Esophagus squamous epithelium (tissue), 5 donors: ENCODE results near the gene AK3. TPM values are rescaled to one million over a fixed set of nuclear protein-coding genes. Genes with fewer than 3 reads are reported as not detected.
A peak's percentile ranks its signal among the peaks of the same experiment; 100 is the strongest.
"Not testable (repeated sequence)": the region's sequence is repeated elsewhere in the genome, so short reads cannot be mapped to it uniquely, and the experiment has no call there.

ENCODE experiments used
- DNase-seq: peaks from one replicate; lab custom pipeline; 2025; lab: John Stamatoyannopoulos, UW
- H3K27ac ChIP-seq, 4 donors: fragments of 200-600 bp; sonication (generic); one replicate each; pipeline ENCODE4 v1.5.1; 2016 to 2019; ENCODE audit warnings: mild to moderate bottlenecking in 1 of 4
- H3K27me3 ChIP-seq, 4 donors: fragments of 200-600 bp; sonication (generic); 1 replicate in 3 of 4; 2 replicates in 1 of 4; pipeline versions ENCODE4 v1.5.1 to v1.6.0; 2017 to 2021; ENCODE audit warnings: antibody characterized with exemption in 1 of 4
- H3K36me3 ChIP-seq, 3 donors: fragments of 200-600 bp; sonication (generic); one replicate each; pipeline ENCODE4 v1.5.1; 2016 to 2019
- H3K4me1 ChIP-seq, 3 donors: fragments of 200-600 bp; sonication (generic); one replicate each; pipeline ENCODE4 v1.5.1; 2017 to 2019
- H3K4me3 ChIP-seq, 4 donors: fragments of 200-600 bp; sonication (generic); 1 replicate in 3 of 4; 2 replicates in 1 of 4; pipeline ENCODE4 v1.5.1; 2016 to 2019; ENCODE audit warnings: mild to moderate bottlenecking in 2 of 4, moderate library complexity in 1 of 4
- H3K9me3 ChIP-seq, 3 donors: fragments of 200-600 bp; sonication (generic); one replicate each; pipeline ENCODE4 v1.5.1; 2016 to 2019
- POLR2A ChIP-seq, 4 donors: fragments of 450-650 bp; IDR thresholded peaks; one replicate each; pipeline ENCODE4 v1.6.1; 2017; ENCODE audit warnings: antibody characterized with exemption in 4 of 4, mild to moderate bottlenecking in 4 of 4, moderate library complexity in 3 of 4
- WGBS, 2 donors: methylation state at CpG; one replicate each; pipeline ENCODE4 v1.1.5; 2018; 5-methylcytosine and 5-hydroxymethylcytosine counted together
- intact Hi-C: fragments of 100-400 bp; cut with DNase I; formaldehyde crosslinking; loops from one replicate; pipeline ENCODE4 v1.15.0; 2022
- total RNA-seq, 4 donors: library from RNA; depleted of rRNA; stranded (reverse); fragments of >200 nt; gene quantifications; one replicate each; pipeline ENCODE4 v1.1.0, GENCODE V29; 2016
- TF ChIP-seq, protein P1 (sequence below), 6 experiments: fragments of 450-650 bp in 4 of 6; fragments of 200-600 bp in 2 of 6; sonication (generic) in 2 of 6; IDR thresholded peaks; one replicate each; pipeline ENCODE4 v1.5.1; 2016 to 2019; ENCODE audit warnings: antibody characterized with exemption in 6 of 6, mild to moderate bottlenecking in 4 of 6, moderate library complexity in 4 of 6
- donor health status: DM: yes; HTN: yes; CAD: no.

AK3 gene
- total RNA-seq, 4 donors from 2014 or later, result 47.8 to 104 (median 81.2) TPM

DNA sequence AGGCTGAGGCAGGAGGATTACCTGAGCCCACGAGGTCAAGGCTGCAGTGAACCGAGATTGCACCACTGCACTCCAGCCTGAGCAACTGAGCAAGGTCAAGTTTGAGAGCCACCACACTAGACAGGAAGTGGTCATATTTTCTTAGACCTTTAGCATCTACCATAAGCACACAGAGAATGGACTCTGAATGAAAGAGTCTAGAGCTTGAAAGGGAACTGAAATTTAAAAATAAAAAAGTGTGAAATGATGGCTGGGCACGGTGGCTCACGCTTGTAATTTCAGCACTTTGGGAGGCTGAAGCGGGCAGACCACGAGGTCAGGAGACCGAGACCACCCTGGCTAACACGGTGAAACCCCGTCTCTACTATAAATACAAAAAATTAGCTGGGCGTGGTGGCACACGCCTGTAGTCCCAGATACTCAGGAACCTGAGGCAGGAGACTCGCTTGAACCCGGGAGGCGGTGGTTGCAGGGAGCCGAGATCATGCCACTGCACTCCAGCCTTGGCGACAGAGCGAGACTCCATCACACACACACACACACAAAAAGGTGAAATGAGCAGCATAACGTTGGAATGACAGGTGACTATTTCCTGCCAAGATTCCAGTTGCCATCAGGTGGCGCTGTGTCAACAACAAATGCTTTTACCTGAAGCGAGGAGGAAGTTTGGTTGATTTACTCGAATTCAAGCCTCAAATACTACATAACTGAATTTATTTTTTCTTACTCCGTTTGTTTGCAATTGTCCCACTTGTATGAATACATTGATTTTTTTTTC is 21.3 kb upstream of the AK3 start:
- intact Hi-C loops, result no loop called here
- no peak for DNase-seq
- peak overlapping the region; percentile 7 to 78 (median 58) for H3K27ac ChIP-seq
- H3K36me3 ChIP-seq, result no peaks in the 10 kb centered on the region
- H3K4me3 ChIP-seq, result peak overlapping the region in 3 of 4 donors; percentile 8 to 52 (median 31)
- H3K4me1 ChIP-seq, result peaks cover 8 to 13% (median 13%) of the 10 kb centered on the region in 3 donors
- WGBS, 2 donors, result 15 to 26% methylated on average over 20 to 21 of the region's 22 CpGs
- H3K27me3 ChIP-seq, result peaks cover 0 to 11% (median 0%) of the 10 kb centered on the region in 4 donors
- no peak for TF ChIP-seq POLR2A (IDR thresholded peaks at IDR 0.05)
- TF ChIP-seq, protein P1, sequence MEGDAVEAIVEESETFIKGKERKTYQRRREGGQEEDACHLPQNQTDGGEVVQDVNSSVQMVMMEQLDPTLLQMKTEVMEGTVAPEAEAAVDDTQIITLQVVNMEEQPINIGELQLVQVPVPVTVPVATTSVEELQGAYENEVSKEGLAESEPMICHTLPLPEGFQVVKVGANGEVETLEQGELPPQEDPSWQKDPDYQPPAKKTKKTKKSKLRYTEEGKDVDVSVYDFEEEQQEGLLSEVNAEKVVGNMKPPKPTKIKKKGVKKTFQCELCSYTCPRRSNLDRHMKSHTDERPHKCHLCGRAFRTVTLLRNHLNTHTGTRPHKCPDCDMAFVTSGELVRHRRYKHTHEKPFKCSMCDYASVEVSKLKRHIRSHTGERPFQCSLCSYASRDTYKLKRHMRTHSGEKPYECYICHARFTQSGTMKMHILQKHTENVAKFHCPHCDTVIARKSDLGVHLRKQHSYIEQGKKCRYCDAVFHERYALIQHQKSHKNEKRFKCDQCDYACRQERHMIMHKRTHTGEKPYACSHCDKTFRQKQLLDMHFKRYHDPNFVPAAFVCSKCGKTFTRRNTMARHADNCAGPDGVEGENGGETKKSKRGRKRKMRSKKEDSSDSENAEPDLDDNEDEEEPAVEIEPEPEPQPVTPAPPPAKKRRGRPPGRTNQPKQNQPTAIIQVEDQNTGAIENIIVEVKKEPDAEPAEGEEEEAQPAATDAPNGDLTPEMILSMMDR (IDR thresholded peaks at IDR 0.05), result peak; percentile 65 to 90 (median 78)
- H3K9me3 ChIP-seq, result no peaks in the 10 kb centered on the region

- DNase-seq, result no peak
- TF ChIP-seq, protein P1 (IDR thresholded peaks at IDR 0.05), result no peak
- no peak for TF ChIP-seq POLR2A (IDR thresholded peaks at IDR 0.05)
Observed at GRCh38 chr9:4760122-4760521, 19.1 kb upstream of the AK3 start.

DNA sequence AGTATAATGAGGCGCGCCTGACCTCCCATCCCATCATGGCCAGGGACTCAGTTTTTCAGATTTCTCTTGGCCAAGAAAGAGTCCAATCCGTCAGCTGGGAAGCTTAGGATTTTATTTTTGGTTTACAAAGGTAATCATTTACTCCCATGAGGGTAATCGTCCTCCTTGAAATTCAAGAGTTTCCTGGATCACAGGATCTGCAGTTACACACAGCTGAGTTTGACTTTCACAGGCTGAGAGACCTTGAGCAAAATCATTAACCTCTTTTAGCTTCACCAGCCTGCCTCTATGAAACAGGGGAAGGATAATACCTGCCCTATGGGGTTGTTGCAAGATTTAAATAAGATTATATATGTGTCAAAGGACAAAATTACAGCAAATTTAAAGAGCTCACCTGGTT is 15.4 kb upstream of the AK3 start:
- Histone ChIP-seq H3K36me3 (no peaks in the 10 kb centered on the region), H3K27ac (no peak overlapping the region), H3K27me3 (peaks cover 0 to 1% (median 0%) of the 10 kb centered on the region in 4 donors), H3K4me3 (no peak overlapping the region), H3K4me1 (no peaks in the 10 kb centered on the region), H3K9me3 (no peaks in the 10 kb centered on the region)
- WGBS, 2 donors, result 79 to 93% methylated on average over 4 of the region's 4 CpGs
- intact Hi-C loops, result loop anchor here (10.0 kb wide), 1 partner anchor 238 kb away; no protein-coding TSS in a partner anchor
- no peak for DNase-seq
- TF ChIP-seq, protein P1 (IDR thresholded peaks at IDR 0.05), result no peak

More at GRCh38 chr9:4760122-4760521, 19.1 kb upstream of the AK3 start:
- Histone ChIP-seq H3K36me3 (no peaks in the 10 kb centered on the region), H3K4me1 (peaks cover 8 to 13% (median 13%) of the 10 kb centered on the region in 3 donors), H3K9me3 (no peaks in the 10 kb centered on the region), H3K27me3 (peaks cover 0 to 11% (median 0%) of the 10 kb centered on the region in 4 donors), H3K4me3 (no peak overlapping the region), H3K27ac (no peak overlapping the region)
- WGBS, 2 donors, result 72 to 81% methylated on average over 3 of the region's 3 CpGs
- intact Hi-C loops, result no loop called here

DNA sequence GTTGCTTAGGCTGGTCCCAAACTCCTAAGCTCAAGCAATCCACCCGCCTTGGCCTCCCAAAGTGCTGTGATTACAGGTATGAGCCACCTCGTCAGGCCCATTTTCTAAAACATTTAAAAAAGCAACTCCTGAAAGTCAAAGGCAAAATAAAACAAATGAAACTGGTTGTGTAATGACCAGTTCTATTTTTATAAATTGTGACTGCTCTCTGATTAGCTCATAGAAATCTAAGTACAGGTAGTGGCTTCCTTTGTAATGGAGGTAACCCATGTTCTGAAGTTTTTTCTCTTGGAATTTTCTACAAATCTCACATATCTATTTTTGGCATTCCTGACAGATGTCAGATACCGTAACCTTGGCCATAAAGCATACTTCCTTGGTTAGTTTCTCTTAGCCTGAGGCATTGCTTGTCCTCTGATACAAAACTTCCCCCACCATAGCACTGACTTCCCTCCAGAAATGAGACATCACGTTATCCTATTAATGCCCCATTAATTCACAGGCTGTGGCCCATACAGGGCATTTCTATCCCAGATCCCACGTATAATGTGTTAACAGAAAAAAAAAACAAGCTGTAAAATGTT is 14.1 kb upstream of the AK3 start:
- DNase-seq, result no peak
- H3K4me1 ChIP-seq, result no peaks in the 10 kb centered on the region
- H3K4me3 ChIP-seq, result no peak overlapping the region
- no peak for TF ChIP-seq POLR2A (IDR thresholded peaks at IDR 0.05)
- TF ChIP-seq, protein P1 (IDR thresholded peaks at IDR 0.05), result no peak
- H3K9me3 ChIP-seq, result no peaks in the 10 kb centered on the region
- 49 to 63% methylated on average over 4 to 5 of the region's 5 CpGs for WGBS, 2 donors
- peaks cover 0 to 4% (median 0%) of the 10 kb centered on the region in 4 donors for H3K27me3 ChIP-seq
- H3K27ac ChIP-seq, result no peak overlapping the region
- H3K36me3 ChIP-seq, result no peaks in the 10 kb centered on the region
- intact Hi-C loops, result loop anchor here (10.0 kb wide), 1 partner anchor 240 kb away; no protein-coding TSS in a partner anchor

- not testable (repeated sequence) for H3K4me1 ChIP-seq, H3K27ac ChIP-seq, H3K9me3 ChIP-seq, DNase-seq, H3K36me3 ChIP-seq, H3K4me3 ChIP-seq, H3K27me3 ChIP-seq
- intact Hi-C loops, result loop anchor here (10.0 kb wide), 1 partner anchor 240 kb away; no protein-coding TSS in a partner anchor
Observed at GRCh38 chr9:4754530-4754929, 13.5 kb upstream of the AK3 start.
